CD4-positive, alpha-beta T cell treated with Interleukin-4 for 4 hours (primary cell): ENCODE data around the gene TAC3.
A peak's percentile ranks its signal among the peaks of the same experiment; 100 is the strongest.
"Not testable (repeated sequence)": the region's sequence is repeated elsewhere in the genome, so short reads cannot be mapped to it uniquely, and the experiment has no call there.

Experiments used
- DNase-seq: peaks from one replicate; pipeline ENCODE4 v3.0.0-alpha.2; 2020

Gene TAC3

DNA sequence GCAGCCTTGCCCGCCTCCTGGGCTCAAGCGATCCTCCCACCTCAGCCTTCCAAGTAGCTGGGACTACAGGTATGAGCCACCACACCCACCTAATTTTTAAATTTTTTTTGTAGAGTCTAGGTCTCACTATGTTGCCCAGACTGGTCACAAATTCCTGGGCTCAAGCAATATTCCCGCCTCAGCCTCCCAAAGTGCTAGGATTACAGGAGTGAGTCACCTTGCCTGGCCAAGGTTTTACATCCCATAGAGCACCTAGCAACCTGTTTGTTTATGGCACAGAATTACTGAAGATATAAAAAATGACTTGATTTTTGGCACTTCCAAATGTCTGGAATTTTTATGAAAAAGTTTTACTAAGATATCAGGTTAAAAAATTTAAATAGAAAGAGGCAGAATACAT lies 17.1 kb upstream of the TAC3 start:
- no peak for DNase-seq

DNA sequence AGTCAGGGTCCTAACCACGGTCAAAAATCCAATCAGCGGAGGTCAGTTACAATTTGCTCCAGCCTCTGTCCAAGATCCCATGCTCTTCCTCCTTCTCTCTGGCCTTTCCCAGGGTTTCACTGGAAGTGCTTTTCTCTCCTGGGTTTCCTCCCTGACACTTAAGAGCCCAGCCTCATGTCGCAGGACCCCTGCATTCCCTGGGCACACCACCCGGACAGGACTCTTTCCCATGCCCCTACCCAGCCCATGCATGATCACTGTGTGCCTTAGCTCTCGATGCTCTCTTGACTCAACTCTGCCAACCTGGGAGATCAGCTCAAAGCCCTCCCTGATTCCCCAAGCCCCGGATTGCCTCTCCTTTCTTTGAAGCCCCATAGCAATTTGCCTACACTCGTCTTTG lies 15.5 kb upstream of the TAC3 start:
- DNase-seq = no peak

DNA sequence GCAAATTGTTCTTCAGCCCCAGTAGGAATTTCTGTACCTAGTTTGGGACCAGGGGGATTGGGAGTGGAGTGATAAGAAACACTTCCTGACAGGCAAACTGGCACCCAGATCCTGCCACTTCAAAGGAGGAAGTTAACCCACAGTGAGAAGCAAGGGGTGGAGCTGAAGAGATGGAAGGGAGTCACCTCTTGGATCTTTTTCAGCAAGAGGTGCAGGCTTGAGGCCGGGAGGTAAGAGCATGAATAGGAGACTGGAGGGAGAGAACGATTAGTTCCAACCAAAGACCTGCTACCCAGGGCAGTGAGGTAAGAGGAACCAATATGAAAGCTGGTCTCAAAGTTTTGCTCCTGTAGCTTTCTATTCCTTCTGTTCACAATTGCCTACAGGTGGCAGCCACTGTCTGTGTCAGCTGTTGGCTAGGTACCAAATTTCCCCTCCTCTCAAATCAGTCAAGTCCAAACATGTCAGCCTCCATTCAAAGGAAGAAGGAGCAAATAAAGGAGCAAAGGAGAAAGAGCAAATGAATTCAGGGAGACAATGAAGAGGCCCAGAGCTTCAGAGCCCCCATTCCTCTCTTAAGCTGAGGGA lies 14.9 kb upstream of the TAC3 start:
- DNase-seq = peak; percentile 19

DNA sequence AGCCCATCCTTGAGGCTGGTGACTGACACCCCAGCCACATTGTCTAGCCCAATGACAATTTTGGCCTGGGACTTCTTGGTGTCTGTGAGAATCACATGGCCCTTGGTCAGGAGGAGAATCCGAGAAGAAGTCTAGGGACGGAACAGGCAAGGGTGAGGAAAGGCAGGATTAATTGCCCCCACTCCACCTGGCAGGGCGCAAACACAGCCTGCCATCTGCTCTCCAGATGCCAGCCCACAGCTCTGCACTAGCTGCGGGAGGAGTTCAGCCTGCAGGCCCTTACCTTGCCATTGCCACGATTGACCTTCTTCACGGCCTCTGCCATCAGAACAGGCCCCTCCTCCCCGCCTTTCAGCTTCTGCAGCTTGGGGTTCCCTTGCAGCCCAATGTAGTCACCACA lies 13.1 kb upstream of the TAC3 start:
- no peak for DNase-seq

DNA sequence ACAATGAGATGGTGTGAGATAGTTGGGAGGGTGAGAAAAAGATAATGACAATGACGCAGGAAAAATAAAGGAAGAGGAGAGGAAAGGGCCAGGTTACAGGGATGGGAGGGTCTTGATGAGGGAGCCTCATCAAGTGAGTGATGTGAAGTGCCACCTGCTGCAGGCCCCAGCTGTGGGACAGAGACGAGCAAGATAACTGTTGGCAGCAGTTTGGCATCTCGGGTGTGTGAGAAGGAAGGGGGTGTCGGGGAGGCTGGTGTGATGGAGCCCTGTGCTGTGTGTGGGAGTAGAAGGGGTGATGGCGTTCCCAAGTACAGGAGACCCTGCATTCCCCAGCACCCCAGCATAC lies 11.4 kb upstream of the TAC3 start:
- DNase-seq = no peak

DNA sequence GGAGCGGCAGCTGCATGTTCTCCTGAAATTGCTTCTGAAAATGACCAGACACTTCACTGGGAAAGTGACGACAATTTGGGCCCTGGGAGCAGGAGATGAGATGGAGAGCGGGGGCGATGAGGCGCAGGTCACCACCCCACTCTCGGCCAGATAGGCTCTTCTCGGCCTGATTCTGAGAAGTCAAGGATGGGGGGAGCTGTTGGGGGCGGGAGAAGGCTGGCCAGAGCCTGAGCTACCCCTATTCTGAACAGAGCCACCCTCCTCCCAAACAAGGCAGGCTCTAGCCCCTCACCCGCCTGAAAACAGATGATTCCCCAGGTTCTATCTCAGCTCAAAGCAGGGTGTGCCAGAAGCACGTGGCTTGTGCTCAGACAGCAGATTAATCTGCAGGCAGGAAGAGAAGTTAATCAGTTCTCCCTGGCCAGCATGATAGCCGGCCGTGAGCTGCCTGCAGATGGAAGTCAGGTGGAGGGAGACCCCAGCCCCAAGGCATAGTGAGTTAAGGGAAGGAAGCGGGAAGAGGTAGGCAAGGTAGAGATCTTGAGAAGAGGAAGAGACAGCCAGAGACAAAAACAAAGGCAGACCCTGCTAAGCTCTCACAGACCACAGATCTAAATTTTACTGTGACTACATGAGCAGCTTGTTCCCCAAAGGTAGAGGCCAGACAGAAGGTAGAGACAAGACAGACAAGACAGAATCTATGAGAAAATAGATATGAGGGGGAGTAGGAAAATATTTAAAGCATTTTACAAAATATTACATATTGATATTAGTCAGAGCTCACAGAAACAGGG lies 10.9 kb upstream of the TAC3 start:
- no peak for DNase-seq

DNA sequence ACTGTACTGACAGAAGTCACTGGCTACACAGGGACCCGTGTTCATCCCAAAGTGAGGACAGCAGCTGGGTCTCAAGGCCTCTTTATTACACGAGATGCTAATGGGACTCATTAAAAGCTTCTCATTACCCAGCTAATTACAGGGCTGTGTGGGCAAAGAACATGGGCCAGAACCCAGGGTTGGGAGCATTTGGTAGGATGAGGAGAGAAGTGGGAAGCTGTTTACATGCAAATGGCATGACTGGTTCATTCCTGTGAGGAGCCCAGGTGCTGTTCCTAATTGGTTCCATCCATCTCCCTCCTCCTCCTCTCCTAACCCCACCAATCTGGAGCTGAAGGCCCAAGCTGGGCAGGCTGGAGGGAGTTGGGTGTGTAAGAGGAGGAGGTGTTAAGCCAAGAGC lies 8.9 kb upstream of the TAC3 start:
- no peak for DNase-seq

DNA sequence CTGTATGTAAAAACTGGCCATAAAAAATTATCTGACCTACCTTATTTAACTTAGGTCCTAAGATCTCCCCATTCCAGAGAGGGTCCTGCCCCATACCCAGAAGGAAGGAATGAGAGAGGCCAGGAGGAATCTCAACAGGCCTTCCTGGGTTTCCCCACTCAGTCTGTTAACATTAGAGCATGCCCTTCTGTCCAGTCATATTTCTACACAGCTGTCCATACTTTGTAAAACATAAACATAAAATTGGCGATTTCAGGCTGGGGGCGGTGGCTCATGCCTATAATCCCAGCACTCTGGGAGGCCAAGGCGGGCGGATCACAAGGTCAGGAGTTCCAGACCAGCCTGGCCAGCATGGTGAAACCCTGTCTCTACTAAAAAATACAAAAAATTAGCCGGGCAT lies 6.0 kb upstream of the TAC3 start:
- DNase-seq = not testable (repeated sequence)

DNA sequence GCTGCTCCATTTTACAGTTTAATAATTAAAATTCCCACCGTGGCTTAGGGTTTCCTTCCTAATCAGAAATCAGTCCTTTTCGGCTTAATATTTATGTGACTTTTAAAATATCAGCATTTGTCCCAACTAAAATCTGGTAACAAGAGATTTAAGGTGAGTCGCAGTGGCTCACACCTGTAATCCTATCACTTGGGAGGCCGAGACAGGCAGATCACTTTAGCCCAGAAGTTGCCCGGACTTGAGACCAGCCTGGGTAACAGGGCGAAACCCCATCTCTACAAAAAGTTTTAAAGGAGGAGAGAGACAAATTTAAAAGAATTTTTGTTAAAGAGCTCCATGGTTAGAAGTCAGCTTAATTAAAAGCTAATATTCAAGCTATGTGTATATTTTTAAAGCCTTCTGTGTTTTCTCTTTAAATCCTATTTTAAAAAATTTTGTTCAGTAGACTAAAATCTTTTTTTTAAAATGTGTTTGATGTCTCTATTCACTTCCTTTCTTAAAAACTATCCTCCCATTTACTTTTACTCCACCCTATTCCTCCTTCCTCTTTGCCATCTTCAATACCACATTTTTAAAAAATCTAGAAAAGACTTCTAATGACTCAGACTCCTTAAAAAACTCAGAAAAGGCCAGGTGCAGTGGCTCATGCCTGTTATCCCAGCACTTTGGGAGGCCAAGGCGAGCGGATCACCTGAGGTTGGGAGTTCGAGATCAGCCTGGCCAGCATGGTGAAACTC lies 3.8 kb upstream of the TAC3 start:
- DNase-seq = no peak

DNA sequence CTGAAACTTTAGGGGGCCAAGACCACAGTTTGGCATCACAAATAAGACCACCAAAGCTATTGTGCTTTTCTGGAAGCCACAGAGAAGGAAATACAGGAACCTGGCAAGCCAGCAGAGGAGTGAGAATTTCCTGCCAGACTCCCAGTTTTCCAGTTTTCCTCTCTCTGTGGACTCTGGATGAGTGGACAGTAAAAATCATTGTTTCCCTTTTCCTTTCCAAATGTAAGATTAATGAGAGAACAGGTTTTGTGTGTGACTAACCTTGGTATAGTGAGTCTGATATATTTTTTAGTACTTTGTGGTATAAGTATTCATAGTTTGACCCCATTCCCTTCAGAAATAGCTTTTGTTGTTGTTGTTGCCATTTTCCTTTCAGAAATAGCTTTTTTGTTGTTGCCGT lies 2.6 kb upstream of the TAC3 start:
- no peak for DNase-seq

DNA sequence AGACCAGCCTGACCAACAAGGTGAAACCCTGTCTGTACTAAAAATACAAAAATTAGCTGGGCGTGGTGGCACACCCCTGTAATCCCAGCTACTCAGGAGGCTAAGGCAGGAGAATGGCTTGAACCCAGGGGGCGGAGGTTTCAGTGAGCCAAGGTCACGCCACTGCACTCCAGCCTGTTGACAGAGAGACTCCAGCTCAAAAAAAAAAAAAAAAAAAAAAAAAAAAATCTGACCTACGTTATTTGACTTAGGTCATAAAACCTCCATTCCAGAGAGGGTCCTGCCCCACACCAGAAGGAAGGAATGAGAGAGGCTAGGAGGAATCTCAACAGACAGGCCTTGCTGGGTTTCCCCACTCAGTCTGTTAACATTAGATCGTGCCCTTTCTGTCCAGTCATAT lies 2.0 kb upstream of the TAC3 start:
- DNase-seq = not testable (repeated sequence)

DNA sequence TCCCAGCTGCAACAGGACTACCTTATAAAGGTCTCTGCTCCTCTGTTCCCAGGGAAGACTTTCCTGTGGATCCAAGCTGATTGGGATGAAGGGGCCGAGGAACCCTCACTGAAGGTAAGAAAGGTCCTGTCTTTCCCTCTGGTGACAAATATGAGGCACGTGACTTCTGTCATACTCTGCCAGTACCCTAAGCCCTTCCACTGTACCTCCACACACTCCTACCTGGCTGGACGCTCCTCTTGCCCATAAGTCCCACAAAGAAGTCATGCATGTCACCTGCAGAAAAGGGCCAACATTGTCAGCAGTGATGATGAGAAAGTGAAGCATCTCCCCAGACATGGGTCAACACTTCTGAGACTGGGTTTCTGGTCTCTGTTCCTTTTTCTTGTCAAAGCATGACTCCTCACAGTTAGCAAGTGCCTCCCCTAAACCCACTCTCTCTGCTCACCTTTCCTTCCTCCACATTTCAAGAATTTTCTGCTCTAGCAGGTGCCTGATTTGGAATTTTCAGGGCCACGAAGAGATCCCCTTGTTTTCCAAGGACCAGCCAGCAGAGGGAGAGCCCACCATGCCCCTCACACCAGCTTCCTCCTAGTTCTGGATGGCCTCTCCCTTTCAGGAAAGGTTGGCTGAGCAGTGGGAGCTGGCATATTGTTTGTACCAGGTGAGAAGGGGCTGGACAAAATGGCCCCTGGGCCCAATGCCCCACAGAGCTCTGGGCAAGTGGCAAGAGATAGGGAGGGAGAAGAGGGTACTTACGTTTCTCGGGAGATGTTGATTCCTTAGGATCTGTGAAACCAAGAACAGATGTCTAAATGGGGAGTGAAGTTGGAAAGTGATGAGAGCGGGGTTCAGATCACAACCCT lies 3.5 kb downstream of the TAC3 start:
- DNase-seq = no peak

DNA sequence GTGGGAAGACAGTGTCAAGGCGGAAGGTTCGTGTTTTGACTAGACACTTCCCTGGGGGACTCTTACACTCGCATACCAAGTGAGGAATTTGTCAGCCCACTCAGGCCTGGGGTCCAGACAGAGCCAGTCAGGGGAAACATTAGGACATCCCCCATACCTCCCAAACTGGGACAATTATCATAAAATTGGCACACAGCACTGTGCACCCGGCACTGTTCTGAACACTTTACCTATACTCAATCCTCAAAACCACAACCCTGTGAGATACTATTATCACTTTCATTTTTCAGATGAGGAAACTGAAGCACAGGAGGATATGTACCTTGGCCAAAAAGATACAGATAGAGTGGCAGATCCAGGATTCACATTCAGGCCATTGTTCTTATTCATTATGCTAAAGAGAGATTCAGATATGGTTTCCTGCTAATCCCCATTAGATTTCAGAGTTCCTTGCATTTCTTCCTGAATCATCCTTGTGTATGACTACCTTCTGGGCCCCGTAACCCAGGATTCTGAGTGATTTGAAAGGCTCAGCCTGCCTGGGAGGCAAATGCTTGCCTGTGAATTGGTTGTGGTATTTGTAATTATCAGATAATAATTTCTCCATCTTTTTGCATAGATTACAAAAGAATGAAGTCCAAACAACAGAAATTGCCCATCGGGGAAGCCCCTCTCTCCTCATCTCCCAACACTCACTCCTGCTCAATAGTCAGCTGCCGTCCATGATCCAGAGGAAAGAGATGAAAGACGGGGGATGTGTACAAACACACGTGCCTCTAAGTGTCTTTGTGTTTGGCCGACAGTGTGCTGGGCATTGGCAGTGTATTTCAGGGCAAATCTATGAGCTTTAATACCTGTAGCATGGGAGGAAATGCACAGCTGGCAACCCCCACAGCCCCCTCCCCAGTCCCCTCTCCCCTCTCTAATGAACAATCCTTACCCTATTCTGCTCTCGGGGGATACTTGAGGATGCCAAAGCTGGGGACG lies 4.6 kb downstream of the TAC3 start:
- DNase-seq = peak; percentile 33

DNA sequence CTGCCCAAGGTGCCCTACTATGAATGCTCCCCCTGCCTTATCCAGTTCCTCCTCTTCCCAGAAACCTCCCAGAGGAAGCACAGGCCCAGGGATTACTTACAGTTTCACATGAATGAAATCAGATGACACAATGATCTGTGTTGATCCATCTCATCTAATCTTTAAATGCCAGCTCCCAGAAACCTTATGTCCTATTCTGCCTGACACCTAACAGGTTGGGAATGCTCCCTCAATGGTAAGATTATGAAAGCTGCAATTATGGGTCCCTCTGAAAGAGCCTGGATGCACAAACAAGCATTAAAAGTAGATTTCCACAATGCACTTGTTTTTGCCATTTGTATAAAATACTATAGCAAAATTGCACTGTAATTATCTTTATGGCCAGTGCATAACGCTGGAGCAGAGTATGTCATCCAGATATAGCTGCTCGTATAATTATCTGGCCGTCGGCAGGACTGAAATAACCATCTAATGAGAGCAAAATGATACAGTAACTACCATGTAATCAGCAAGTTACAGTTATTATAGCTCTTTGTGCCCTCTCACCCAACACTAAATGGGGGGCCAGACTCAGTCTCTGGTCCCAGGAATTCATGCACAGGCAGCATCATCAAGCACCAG lies 5.6 kb downstream of the TAC3 start:
- no peak for DNase-seq

DNA sequence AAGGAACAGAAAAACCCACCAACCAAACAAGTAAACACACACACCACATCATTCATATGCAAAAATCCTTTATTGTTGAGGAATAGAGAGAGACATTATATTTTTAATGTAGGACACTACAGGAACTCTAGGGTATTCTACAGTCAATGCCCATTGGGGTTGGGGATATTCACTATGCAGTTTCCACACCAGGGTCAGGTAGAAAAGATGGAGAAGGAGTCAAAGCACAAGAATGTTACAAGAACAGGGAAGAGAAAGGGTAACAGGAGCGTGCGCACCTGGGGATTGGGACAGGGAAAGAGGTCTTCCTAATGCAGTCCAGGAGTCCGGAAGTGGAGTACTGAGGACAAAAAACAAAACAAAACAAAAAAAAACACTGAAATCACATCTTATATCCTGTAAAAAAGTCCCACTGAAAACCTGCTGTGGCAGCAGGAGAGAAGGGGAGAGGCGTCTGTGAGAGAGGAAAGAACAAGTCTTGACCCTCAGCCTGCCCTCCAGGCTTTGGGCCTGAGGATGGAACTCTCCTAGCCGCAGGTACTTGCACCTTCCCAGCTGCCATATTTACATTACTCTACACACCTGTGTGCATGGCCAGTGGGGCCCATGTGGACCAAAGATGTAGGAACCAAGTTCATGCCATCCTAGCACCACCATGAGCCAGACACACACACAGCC lies 6.2 kb downstream of the TAC3 start:
- DNase-seq = no peak

DNA sequence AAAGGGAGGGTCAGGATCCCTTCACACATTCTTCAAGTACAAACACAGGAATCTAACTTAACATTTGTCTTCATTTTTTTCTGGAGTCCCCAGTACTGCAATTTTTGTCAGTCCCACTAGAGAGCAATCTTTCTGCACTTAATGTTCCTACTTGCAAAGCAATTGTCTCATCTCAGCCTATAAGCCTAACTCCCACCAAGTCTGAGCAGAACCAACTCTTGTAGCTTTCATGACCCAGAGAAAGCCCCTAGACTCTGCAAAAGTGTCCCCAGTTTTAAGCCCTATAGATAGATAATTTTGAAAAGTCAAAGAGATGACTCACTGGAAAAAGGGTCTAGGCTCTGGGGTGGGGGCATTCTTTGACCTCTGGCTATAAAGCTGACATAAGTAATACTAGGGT lies 8.2 kb downstream of the TAC3 start:
- peak; percentile 69 for DNase-seq

DNA sequence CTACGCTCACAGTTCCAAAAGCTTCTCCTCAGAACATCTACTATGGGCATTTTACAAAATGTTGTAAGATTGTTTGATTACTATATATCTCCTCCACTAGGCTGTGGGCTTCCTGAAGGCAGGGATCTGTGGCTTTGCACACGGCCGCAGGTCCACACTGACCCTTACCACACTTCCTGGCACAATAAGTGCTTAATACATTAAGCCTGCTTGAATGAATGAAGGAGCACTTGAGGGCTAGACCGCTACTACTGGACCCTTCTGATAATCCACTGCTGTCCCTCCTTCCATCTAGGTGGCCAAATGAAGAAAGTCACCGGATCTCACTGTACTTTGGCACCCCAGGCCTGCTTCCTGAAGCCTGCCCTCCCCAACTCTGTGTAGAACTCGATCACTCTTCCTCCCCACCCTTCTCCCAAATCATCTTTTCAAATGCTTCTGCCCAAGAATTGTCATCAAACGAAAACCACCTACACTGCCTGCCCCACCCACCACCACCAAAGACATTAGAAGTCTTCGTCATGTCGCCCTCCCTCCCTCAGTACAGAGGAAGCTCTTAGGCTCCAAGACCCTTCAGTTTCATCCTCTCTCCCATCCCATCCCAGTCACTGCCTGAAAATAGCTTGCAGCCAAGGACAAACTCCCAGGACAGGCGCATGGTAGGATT lies 9.4 kb downstream of the TAC3 start:
- DNase-seq = peak; percentile 27

DNA sequence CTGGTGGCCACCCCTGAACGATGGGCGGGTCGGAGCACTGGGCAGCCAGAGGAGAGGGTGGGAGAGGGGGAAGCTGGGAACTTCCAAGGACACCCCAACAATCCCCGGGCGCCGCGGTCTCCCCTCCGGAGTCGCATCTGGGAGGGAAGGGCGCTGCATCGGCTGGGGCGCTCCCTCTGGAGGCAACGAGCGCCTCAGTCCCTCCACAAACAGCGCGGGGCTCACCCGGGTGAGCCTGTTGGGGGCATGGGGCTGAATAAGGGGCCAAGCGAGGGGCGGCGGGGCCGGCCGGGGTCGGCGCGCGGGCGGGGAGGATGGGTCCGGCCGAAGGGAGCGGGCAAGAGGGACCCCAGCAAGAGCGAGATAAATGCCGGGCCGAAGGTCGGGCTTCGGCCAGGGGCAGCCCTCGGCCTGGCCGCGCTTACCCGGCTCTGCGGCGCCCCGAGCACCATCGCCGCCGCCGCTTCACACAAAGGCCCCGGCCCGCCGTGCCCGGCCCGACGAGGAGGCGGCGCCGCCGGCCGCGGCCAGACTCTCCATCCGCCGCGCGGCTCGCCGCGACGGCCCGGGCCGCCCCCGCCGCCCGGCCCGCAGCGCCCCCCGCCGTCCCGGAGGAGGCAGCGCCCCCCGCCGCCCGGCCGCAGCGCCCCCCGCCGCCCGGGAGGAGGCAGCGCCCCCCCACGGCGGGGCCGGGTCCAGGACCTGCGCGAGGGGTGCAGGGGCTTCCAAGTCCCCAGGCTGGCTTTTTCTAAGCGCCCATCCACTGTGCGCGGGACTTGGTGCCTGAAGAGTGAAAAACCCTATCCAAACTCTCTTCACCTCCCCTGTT lies 10.1 kb downstream of the TAC3 start, which contains the start of gene ZBTB39:
Gene ZBTB39 (minus strand): TSS at position 567 of the 829 bp plus-strand sequence. CDS start 1,629 bp downstream, outside the sequence.
- peak; percentile 55 for DNase-seq

DNA sequence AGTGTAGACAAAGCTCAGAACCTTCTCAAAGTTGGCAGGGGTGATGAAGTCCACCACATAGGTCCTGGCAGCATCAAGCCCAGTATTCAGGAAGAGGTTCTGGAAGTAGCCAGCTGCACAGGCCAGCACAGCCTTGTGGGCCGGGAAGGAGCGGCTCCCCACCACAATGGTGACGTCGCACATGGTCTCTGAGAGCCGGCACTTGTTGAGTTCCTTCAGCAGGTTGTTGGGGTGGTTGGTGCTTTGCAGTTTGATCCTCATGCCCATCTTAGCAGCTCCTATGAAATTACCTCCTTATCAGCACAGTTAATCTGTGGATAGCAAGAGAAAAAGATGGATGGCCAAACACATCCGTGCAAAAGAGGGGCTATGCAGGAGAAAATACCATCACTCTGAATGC lies 11.7 kb downstream of the TAC3 start:
- no peak for DNase-seq
